Breast epithelium (tissue), 4 donors: ENCODE data around the gene ZDHHC6. TPM values are rescaled to one million over a fixed set of nuclear protein-coding genes. Genes with fewer than 3 reads are reported as not detected.

Source experiments
- DNase-seq, 2 donors: peaks; one replicate each; pipeline ENCODE4 v3.0.0-alpha.2; 2019; ENCODE audit warnings: low spot score in 2 of 2
- H3K27ac ChIP-seq, 2 donors: fragments of 200-600 bp; sonication (generic) in 1 of 2; one replicate each; pipeline ENCODE4 v1.5.1; 2016 to 2019; ENCODE audit warnings: mild to moderate bottlenecking in 1 of 2
- H3K27me3 ChIP-seq, 2 donors: fragments of 200-600 bp; sonication (generic) in 1 of 2; one replicate each; pipeline versions ENCODE4 v1.5.1 to v1.6.0; 2017 to 2019; ENCODE audit warnings: control low read depth in 1 of 2, mild to moderate bottlenecking in 1 of 2
- H3K36me3 ChIP-seq: fragments of 200-600 bp; one replicate; pipeline ENCODE4 v1.5.1; 2019
- H3K4me1 ChIP-seq, 2 donors: fragments of 200-600 bp; sonication (generic); one replicate each; pipeline ENCODE4 v1.5.1; 2016 to 2019; ENCODE audit warnings: control low read depth in 1 of 2
- H3K4me3 ChIP-seq, 3 donors: fragments of 200-600 bp; sonication (generic); 1 replicate in 2 of 3; 2 replicates in 1 of 3; pipeline ENCODE4 v1.5.1; 2016 to 2019; ENCODE audit warnings: mild to moderate bottlenecking in 3 of 3, moderate library complexity in 2 of 3
- H3K9me3 ChIP-seq, 2 donors: fragments of 200-600 bp; sonication (generic) in 1 of 2; one replicate each; pipeline ENCODE4 v1.5.1; 2016 to 2019; ENCODE audit warnings: control low read depth in 1 of 2
- POLR2A ChIP-seq: fragments of 450-650 bp; IDR thresholded peaks from one replicate; pipeline ENCODE4 v1.6.1; 2016; ENCODE audit warnings: antibody characterized with exemption, mild to moderate bottlenecking, moderate library complexity
- POLR2AphosphoS5 ChIP-seq, 3 donors: sonication (generic); formaldehyde crosslinking; IDR thresholded peaks; one replicate each; pipeline ENCODE4 v1.6.1; 2017; ENCODE audit warnings: antibody characterized with exemption in 3 of 3
- intact Hi-C: fragments of 100-400 bp; cut with DNase I; formaldehyde crosslinking; loops from one replicate; pipeline ENCODE4 v1.15.1; 2023; ENCODE audit warnings: low total_unique reads
- total RNA-seq, 3 donors: library from RNA; depleted of rRNA; stranded (reverse); fragments of >200 nt; gene quantifications; one replicate each; pipeline ENCODE4 v1.1.0, GENCODE V29; 2016
- TF ChIP-seq, protein P1 (sequence below), 3 donors: fragments of 450-650 bp; IDR thresholded peaks; one replicate each; pipeline ENCODE4 v1.5.1; 2016 to 2017; ENCODE audit warnings: antibody characterized with exemption in 3 of 3, mild to moderate bottlenecking in 3 of 3, moderate library complexity in 3 of 3

Gene ZDHHC6
- total RNA-seq, 3 donors from 2014 or later: 27.4 to 34.5 (median 32.1) TPM

- TF ChIP-seq, protein P1, sequence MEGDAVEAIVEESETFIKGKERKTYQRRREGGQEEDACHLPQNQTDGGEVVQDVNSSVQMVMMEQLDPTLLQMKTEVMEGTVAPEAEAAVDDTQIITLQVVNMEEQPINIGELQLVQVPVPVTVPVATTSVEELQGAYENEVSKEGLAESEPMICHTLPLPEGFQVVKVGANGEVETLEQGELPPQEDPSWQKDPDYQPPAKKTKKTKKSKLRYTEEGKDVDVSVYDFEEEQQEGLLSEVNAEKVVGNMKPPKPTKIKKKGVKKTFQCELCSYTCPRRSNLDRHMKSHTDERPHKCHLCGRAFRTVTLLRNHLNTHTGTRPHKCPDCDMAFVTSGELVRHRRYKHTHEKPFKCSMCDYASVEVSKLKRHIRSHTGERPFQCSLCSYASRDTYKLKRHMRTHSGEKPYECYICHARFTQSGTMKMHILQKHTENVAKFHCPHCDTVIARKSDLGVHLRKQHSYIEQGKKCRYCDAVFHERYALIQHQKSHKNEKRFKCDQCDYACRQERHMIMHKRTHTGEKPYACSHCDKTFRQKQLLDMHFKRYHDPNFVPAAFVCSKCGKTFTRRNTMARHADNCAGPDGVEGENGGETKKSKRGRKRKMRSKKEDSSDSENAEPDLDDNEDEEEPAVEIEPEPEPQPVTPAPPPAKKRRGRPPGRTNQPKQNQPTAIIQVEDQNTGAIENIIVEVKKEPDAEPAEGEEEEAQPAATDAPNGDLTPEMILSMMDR (IDR thresholded peaks at IDR 0.05): no peak
- TF ChIP-seq POLR2AphosphoS5 (IDR thresholded peaks at IDR 0.05) (no peak), POLR2A (no peak)
- intact Hi-C loops: no loop called here
- Histone ChIP-seq H3K36me3 (no peaks in the 10 kb centered on the region), H3K4me3 (no peak overlapping the region), H3K4me1 (no peaks in the 10 kb centered on the region), H3K9me3 (no peaks in the 10 kb centered on the region), H3K27ac (no peak overlapping the region), H3K27me3 (no peaks in the 10 kb centered on the region)
- no peak for DNase-seq
Observed at GRCh38 chr10:112441520-112441919, 5.2 kb downstream of the ZDHHC6 start.

- H3K4me3 ChIP-seq: no peak overlapping the region
- H3K27ac ChIP-seq: no peak overlapping the region
- no peaks in the 10 kb centered on the region for H3K9me3 ChIP-seq
- TF ChIP-seq POLR2AphosphoS5 (IDR thresholded peaks at IDR 0.05): no peak
- no peak for TF ChIP-seq POLR2A
- TF ChIP-seq, protein P1 (IDR thresholded peaks at IDR 0.05): no peak
- no peaks in the 10 kb centered on the region for H3K36me3 ChIP-seq
- intact Hi-C loops: no loop called here
- DNase-seq: no peak
- H3K4me1 ChIP-seq: no peaks in the 10 kb centered on the region
- no peaks in the 10 kb centered on the region for H3K27me3 ChIP-seq
Observed at GRCh38 chr10:112438356-112438755, 8.4 kb downstream of the ZDHHC6 start.

DNA sequence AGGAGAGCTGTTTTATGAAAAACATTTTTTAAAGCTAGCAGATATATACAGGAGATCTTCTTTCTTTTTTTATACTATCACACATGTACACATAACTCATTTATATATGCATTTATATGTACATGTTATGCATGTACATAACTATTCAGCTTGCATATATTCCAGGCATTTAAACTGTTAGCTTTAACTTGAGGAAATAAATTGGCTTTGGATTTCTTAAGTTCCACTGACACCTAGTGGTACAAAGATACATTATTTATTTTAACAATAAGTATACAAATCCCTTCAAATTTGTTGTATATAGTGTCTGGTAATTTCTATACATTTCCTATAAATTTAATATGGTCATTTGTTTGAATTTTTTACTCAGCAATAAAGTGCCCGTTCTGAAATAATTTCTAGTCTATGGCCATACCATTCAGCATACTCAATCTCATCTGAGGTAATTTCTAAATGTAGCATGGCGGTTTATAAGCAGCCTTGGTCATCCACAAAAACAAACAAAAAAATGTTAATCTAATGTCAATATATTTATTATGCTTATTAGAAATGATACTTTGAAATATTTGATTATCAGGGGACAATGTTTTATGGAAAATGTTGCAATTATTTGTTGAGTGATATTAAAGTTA lies 11.6 kb downstream of the ZDHHC6 start:
- no peaks in the 10 kb centered on the region for H3K4me1 ChIP-seq
- no peaks in the 10 kb centered on the region for H3K9me3 ChIP-seq
- no peak for DNase-seq
- intact Hi-C loops: no loop called here
- H3K4me3 ChIP-seq: no peak overlapping the region
- TF ChIP-seq, protein P1 (IDR thresholded peaks at IDR 0.05): peak; percentile 15 to 45 (median 33)
- no peak for TF ChIP-seq POLR2A
- no peak overlapping the region for H3K27ac ChIP-seq
- no peaks in the 10 kb centered on the region for H3K36me3 ChIP-seq
- no peaks in the 10 kb centered on the region for H3K27me3 ChIP-seq

- no peak for DNase-seq
Observed at GRCh38 chr10:112433136-112433535, 13.6 kb downstream of the ZDHHC6 start.

GRCh38 chr10:112429654-112430230 lies 17.0 kb downstream of the ZDHHC6 start:
- no peaks in the 10 kb centered on the region for H3K4me1 ChIP-seq
- no peak for DNase-seq
- no peaks in the 10 kb centered on the region for H3K9me3 ChIP-seq
- no peak for TF ChIP-seq POLR2AphosphoS5 (IDR thresholded peaks at IDR 0.05)
- TF ChIP-seq POLR2A: no peak
- TF ChIP-seq, protein P1 (IDR thresholded peaks at IDR 0.05): no peak
- H3K27me3 ChIP-seq: no peaks in the 10 kb centered on the region
- H3K36me3 ChIP-seq: no peaks in the 10 kb centered on the region
- intact Hi-C loops: no loop called here
- H3K27ac ChIP-seq: no peak overlapping the region
- H3K4me3 ChIP-seq: no peak overlapping the region

More at GRCh38 chr10:112433136-112433535, 13.6 kb downstream of the ZDHHC6 start:
- Histone ChIP-seq H3K36me3 (no peaks in the 10 kb centered on the region), H3K27me3 (no peaks in the 10 kb centered on the region), H3K9me3 (no peaks in the 10 kb centered on the region), H3K4me3 (no peak overlapping the region), H3K4me1 (no peaks in the 10 kb centered on the region), H3K27ac (no peak overlapping the region)
- TF ChIP-seq, protein P1 (IDR thresholded peaks at IDR 0.05): no peak
- TF ChIP-seq POLR2AphosphoS5 (IDR thresholded peaks at IDR 0.05): no peak
- TF ChIP-seq POLR2A: no peak
- intact Hi-C loops: no loop called here
